ENCODE measurements around the gene AKR7A2. TPM values are rescaled to one million over a fixed set of nuclear protein-coding genes. Genes with fewer than 3 reads are reported as not detected.
A peak's percentile ranks its signal among the peaks of the same experiment; 100 is the strongest.
"Not testable (repeated sequence)": the region's sequence is repeated elsewhere in the genome, so short reads cannot be mapped to it uniquely, and the experiment has no call there.

AKR7A2 gene
- total and polyA plus RNA-seq, 7 donors = 55.8 to 110 (median 84.1) TPM

DNA sequence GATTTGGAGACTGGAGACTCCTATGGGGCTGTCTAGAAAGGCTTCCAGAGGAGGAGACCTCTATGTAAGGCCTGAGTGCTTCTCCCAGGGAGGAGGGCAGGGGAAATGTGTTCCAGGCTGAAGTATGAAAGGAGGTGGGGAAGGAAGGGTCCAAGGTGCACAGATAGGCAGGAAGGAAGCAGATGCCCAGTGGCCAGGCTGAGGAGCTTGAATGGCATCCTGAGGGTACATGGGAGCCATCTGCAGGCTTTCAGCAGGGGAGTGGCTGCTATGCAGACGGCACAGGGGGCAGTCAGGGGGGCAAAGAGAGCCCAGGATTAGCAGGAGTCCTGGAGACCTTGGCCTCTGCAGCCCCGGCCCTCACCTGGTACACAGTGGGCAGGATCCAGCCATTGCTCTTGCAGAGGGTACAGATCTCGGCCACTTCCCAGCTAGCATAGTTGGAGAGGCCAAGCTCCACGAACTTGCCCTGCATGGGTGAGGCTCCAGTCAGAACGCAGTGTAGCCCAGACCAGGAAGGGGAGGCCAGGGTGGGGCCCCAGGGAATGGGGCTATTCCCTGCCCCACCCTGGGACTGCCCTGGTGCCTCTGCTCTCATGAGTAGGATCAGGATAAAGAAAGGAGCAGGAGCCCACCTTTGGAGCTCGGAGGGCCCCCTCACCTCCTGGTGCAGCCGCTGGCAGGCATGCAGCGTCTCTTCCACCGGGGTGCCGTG is 4.0 kb downstream of the AKR7A2 start:
- Histone ChIP-seq H3K4me1 (peaks cover 0 to 19% (median 16%) of the 10 kb centered on the region in 4 donors), H3K36me3 (peaks cover 17 to 57% (median 38%) of the 10 kb centered on the region in 4 donors), H3K9me3 (no peaks in the 10 kb centered on the region), H3K4me3 (no peak overlapping the region), H3K27me3 (no peaks in the 10 kb centered on the region), H3K27ac (no peak overlapping the region)
- TF ChIP-seq EP300 (IDR thresholded peaks at IDR 0.05) (no peak), POLR2AphosphoS5 (IDR thresholded peaks at IDR 0.05) (no peak), POLR2A (IDR thresholded peaks at IDR 0.05) (no peak), CTCF (IDR thresholded peaks at IDR 0.05) (no peak)
- DNase-seq = peak; percentile 48
- intact Hi-C loops (cut with DNase I) = no loop called here
- WGBS, 2 donors = 58 to 84% methylated on average over 10 of the region's 10 CpGs

GRCh38 chr1:19306941-19307340 is 5.0 kb downstream of the AKR7A2 start:
- Histone ChIP-seq H3K4me3 (no peak overlapping the region), H3K36me3 (peaks cover 18 to 67% (median 38%) of the 10 kb centered on the region in 4 donors), H3K27me3 (no peaks in the 10 kb centered on the region), H3K4me1 (peaks cover 0 to 13% (median 11%) of the 10 kb centered on the region in 4 donors), H3K27ac (no peak overlapping the region), H3K9me3 (no peaks in the 10 kb centered on the region)
- 95 to 98% methylated on average over 6 of the region's 6 CpGs for WGBS, 2 donors
- intact Hi-C loops (cut with DNase I) = no loop called here
- TF ChIP-seq EP300 (IDR thresholded peaks at IDR 0.05) = no peak
- TF ChIP-seq POLR2AphosphoS5 (IDR thresholded peaks at IDR 0.05) = no peak
- no peak for TF ChIP-seq CTCF (IDR thresholded peaks at IDR 0.05)
- no peak for TF ChIP-seq POLR2A (IDR thresholded peaks at IDR 0.05)
- peak; percentile 50 for DNase-seq

DNA sequence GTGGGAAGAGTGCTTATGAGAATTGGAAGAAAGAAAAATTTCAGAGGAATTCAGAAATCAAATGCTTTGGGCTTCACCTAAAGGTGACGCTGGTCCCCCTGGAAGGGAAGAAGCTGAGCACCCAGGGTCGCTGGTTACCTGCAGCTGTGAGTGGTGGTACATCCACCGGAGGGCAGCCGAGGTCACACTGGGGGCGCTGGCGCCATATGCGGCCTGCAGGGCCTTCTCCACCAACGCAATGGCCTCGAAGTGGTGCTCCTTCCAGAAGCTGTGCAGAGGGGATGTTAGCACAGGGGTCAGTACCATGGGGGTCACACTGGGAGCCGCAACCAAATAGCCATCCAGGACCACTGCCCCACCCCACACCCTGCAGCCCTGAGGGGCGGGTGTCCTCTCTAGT is 6.1 kb downstream of the AKR7A2 start:
- DNase-seq = peak; percentile 51
- H3K4me1 ChIP-seq = peaks cover 0 to 5% (median 4%) of the 10 kb centered on the region in 4 donors
- no peaks in the 10 kb centered on the region for H3K9me3 ChIP-seq
- no peak overlapping the region for H3K27ac ChIP-seq
- 89 to 96% methylated on average over 11 of the region's 11 CpGs for WGBS, 2 donors
- no peak overlapping the region for H3K4me3 ChIP-seq
- H3K27me3 ChIP-seq = no peaks in the 10 kb centered on the region
- intact Hi-C loops (cut with DNase I) = no loop called here
- TF ChIP-seq POLR2AphosphoS5 (IDR thresholded peaks at IDR 0.05) (no peak), EP300 (IDR thresholded peaks at IDR 0.05) (no peak), POLR2A (IDR thresholded peaks at IDR 0.05) (no peak), CTCF (IDR thresholded peaks at IDR 0.05) (no peak)
- peaks cover 18 to 67% (median 38%) of the 10 kb centered on the region in 4 donors for H3K36me3 ChIP-seq

DNA sequence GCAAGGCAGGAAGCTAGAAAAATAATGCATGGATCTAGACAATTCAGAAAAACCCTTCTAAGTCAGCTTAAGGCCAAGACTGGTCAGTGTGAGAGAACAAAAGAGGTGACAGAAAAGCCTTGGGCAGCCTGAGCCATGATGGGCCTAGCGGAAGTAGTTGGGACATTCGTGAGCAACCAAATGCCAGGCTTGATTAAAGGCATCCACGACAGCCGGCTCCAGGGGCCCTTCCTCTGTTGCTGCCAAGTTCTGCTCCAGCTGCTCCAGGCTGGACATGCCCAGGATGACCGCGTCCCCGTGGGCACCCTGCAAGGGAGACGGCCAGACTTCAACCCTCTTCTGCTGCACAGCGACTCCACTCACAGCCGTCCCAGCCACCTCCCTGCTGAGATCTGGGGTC is 7.9 kb downstream of the AKR7A2 start:
- intact Hi-C loops (cut with DNase I); H3K27ac ChIP-seq: not testable (repeated sequence)
- 94 to 97% methylated on average over 10 of the region's 10 CpGs for WGBS, 2 donors

GRCh38 chr1:19300211-19300610 is 11.7 kb downstream of the AKR7A2 start:
- Histone ChIP-seq H3K36me3 (peaks cover 6 to 33% (median 14%) of the 10 kb centered on the region in 4 donors), H3K27ac (no peak overlapping the region), H3K9me3 (peaks cover 0 to 3% (median under 1%) of the 10 kb centered on the region in 4 donors), H3K4me1 (no peaks in the 10 kb centered on the region), H3K4me3 (no peak overlapping the region), H3K27me3 (no peaks in the 10 kb centered on the region)
- DNase-seq = peak; percentile 28
- TF ChIP-seq CTCF (IDR thresholded peaks at IDR 0.05) (no peak), POLR2AphosphoS5 (IDR thresholded peaks at IDR 0.05) (no peak), EP300 (IDR thresholded peaks at IDR 0.05) (no peak), POLR2A (IDR thresholded peaks at IDR 0.05) (no peak)
- intact Hi-C loops (cut with DNase I) = no loop called here
- WGBS, 2 donors = 92 to 99% methylated on average over 2 of the region's 2 CpGs

More for the DNA sequence above, 7.9 kb downstream of the AKR7A2 start:
- not testable (repeated sequence) for H3K9me3 ChIP-seq, H3K4me1 ChIP-seq, H3K4me3 ChIP-seq, H3K27me3 ChIP-seq
- peaks cover 18 to 67% (median 38%) of the 10 kb centered on the region in 4 donors for H3K36me3 ChIP-seq
- peak; percentile 12 for DNase-seq
